Calu3 (cell line): ENCODE measurements around the gene SNX21. TPM values are rescaled to one million over a fixed set of nuclear protein-coding genes. Genes with fewer than 3 reads are reported as not detected.

ENCODE experiments used
- BruUV-seq: library from RNA; stranded (reverse); fragments of 400-500 nt; replicated peaks from 2 replicates; lab custom pipeline; 2021; lab: Mats Ljungman, UMichigan
- CTCF ChIA-PET: fragments of 300-600 bp; sonication (Branson Sonifier 250); formaldehyde crosslinking; loops from one replicate; lab custom pipeline; 2022; ENCODE audit warnings: antibody characterized with exemption; lab: Charles Lee
- DNase-seq: peaks from one replicate; pipeline ENCODE4 v3.0.0; 2022
- H3K27ac Mint-ChIP-seq: one replicate; pipeline ENCODE4 v1.8.0; 2022; ENCODE audit warnings: mixed read lengths; ENCODE audit not compliant: unreplicated experiment
- H3K27me3 Mint-ChIP-seq: one replicate; pipeline ENCODE4 v1.8.0; 2022; ENCODE audit warnings: mixed read lengths; ENCODE audit not compliant: unreplicated experiment
- H3K36me3 Mint-ChIP-seq: one replicate; pipeline ENCODE4 v1.8.0; 2022; ENCODE audit warnings: mild to moderate bottlenecking, moderate library complexity, mixed read lengths; ENCODE audit not compliant: insufficient read depth, unreplicated experiment
- H3K4me1 Mint-ChIP-seq: one replicate; pipeline ENCODE4 v1.8.0; 2022; ENCODE audit warnings: mild to moderate bottlenecking, low read depth, mixed read lengths; ENCODE audit not compliant: unreplicated experiment
- H3K4me3 Mint-ChIP-seq: one replicate; pipeline ENCODE4 v1.8.0; 2022; ENCODE audit warnings: mild to moderate bottlenecking, low read depth, moderate library complexity, mixed read lengths; ENCODE audit not compliant: unreplicated experiment
- H3K9me3 Mint-ChIP-seq: one replicate; pipeline ENCODE4 v1.8.0; 2022; ENCODE audit warnings: low read depth, mixed read lengths; ENCODE audit not compliant: unreplicated experiment
- CTCF ChIP-seq: fragments of 200-600 bp; IDR thresholded peaks from one replicate; pipeline ENCODE4 v1.8.0; 2022; ENCODE audit warnings: antibody characterized with exemption; ENCODE audit not compliant: unreplicated experiment
- intact Hi-C: fragments of 100-400 bp; cut with micrococcal nuclease; formaldehyde crosslinking; loops from one replicate; pipeline ENCODE4 v1.10.0; 2022; ENCODE audit not compliant: unreplicated experiment
- total RNA-seq: library from RNA; stranded (reverse); gene quantifications from 2 replicates; pipeline ENCODE4 v1.2.3, GENCODE V29; 2022

The SNX21 gene
- total RNA-seq, 1 experiment from 2014 or later: 8.7 TPM

- no peak for DNase-seq
- no peak for TF ChIP-seq CTCF
- Mint-ChIP-seq H3K27me3 (no peaks in the 10 kb centered on the region), H3K36me3 (peaks cover 33% of the 10 kb centered on the region), H3K4me1 (peaks cover 8% of the 10 kb centered on the region), H3K27ac (no peak overlapping the region), H3K4me3 (no peak overlapping the region), H3K9me3 (no peaks in the 10 kb centered on the region)
- BruUV-seq: no TSS peak
- intact Hi-C loops: no loop called here
- CTCF ChIA-PET: no interaction called here
Observed at GRCh38 chr20:45835825-45836224, 2.2 kb downstream of the SNX21 start.

GRCh38 chr20:45836841-45837240, 3.2 kb downstream of the SNX21 start:
- Mint-ChIP-seq H3K36me3 (peaks cover 41% of the 10 kb centered on the region), H3K27me3 (no peaks in the 10 kb centered on the region), H3K27ac (no peak overlapping the region), H3K4me3 (no peak overlapping the region), H3K4me1 (peaks cover 8% of the 10 kb centered on the region), H3K9me3 (no peaks in the 10 kb centered on the region)
- CTCF ChIA-PET: no interaction called here
- intact Hi-C loops: no loop called here
- no peak for TF ChIP-seq CTCF
- DNase-seq: no peak
- no TSS peak for BruUV-seq

- CTCF ChIA-PET: interaction anchor here (1.1 to 1.7 kb wide), 3 partner anchors 16 to 94 kb away, joined by 3 to 4 read pairs (median 3); partner anchors contain the start of gene PCIF1
- no peak for DNase-seq
- peaks cover 38% of the 10 kb centered on the region for H3K36me3 Mint-ChIP-seq
- no peak overlapping the region for H3K27ac Mint-ChIP-seq
- no peaks in the 10 kb centered on the region for H3K27me3 Mint-ChIP-seq
- no TSS peak for BruUV-seq
- intact Hi-C loops: no loop called here
- H3K4me1 Mint-ChIP-seq: no peaks in the 10 kb centered on the region
- H3K9me3 Mint-ChIP-seq: no peaks in the 10 kb centered on the region
- no peak overlapping the region for H3K4me3 Mint-ChIP-seq
- no peak for TF ChIP-seq CTCF
Observed at GRCh38 chr20:45840700-45841198, 7.2 kb downstream of the SNX21 start.

- CTCF ChIA-PET: interaction anchor here (0.6 kb wide), 1 partner anchor 1059 kb away, joined by 3 read pairs; no protein-coding TSS in a partner anchor
- no TSS peak for BruUV-seq
- no peak overlapping the region for H3K27ac Mint-ChIP-seq
- intact Hi-C loops: no loop called here
- H3K4me3 Mint-ChIP-seq: no peak overlapping the region
- peaks cover 40% of the 10 kb centered on the region for H3K36me3 Mint-ChIP-seq
- H3K27me3 Mint-ChIP-seq: no peaks in the 10 kb centered on the region
- TF ChIP-seq CTCF: no peak
- H3K9me3 Mint-ChIP-seq: no peaks in the 10 kb centered on the region
- no peaks in the 10 kb centered on the region for H3K4me1 Mint-ChIP-seq
- no peak for DNase-seq
Observed at GRCh38 chr20:45841407-45842129, 8.0 kb downstream of the SNX21 start.
